Astrocyte (in vitro differentiated cells and primary cell): ENCODE data around the gene PHF19. TPM values are rescaled to one million over a fixed set of nuclear protein-coding genes. Genes with fewer than 3 reads are reported as not detected.

ENCODE experiments used
- DNase-seq: peaks from one replicate; pipeline ENCODE4 v3.0.0-alpha.2; 2010; ENCODE audit warnings: low read depth
- FAIRE-seq: peaks from 2 replicates; lab custom pipeline; 2011; peaks lifted over from hg19 to GRCh38; lab: Jason Lieb, UNC
- H2AFZ ChIP-seq: 2 replicates; pipeline ENCODE4 v1.6.0; 2012; ENCODE audit warnings: low read depth, low read length, inconsistent platforms
- H3K27ac ChIP-seq: 2 replicates; pipeline ENCODE4 v1.5.1; 2011; ENCODE audit warnings: low read depth, low read length, inconsistent platforms
- H3K27me3 ChIP-seq: 2 replicates; pipeline ENCODE4 v1.6.0; 2011; ENCODE audit warnings: low read length, inconsistent platforms; ENCODE audit not compliant: insufficient read depth
- H3K36me3 ChIP-seq: 2 replicates; pipeline ENCODE4 v1.5.1; 2011; ENCODE audit warnings: low read length, inconsistent platforms; ENCODE audit not compliant: insufficient read depth
- H3K4me1 ChIP-seq: 2 replicates; pipeline ENCODE4 v1.5.1; 2011; ENCODE audit warnings: low read length, inconsistent platforms; ENCODE audit not compliant: insufficient read depth
- H3K4me2 ChIP-seq: 2 replicates; pipeline ENCODE4 v1.6.0; 2012; ENCODE audit warnings: low read length, inconsistent platforms
- H3K4me3 ChIP-seq: 2 replicates; pipeline ENCODE4 v1.5.1; 2011; ENCODE audit warnings: low read depth, mild to moderate bottlenecking, low read length, inconsistent platforms; ENCODE audit not compliant: insufficient read depth
- H3K79me2 ChIP-seq: 2 replicates; pipeline ENCODE4 v1.6.0; 2012; ENCODE audit warnings: mild to moderate bottlenecking, low read length, inconsistent platforms; ENCODE audit not compliant: insufficient read depth
- H3K9ac ChIP-seq: 2 replicates; pipeline ENCODE4 v1.6.0; 2012; ENCODE audit warnings: mild to moderate bottlenecking, low read length, inconsistent platforms
- H3K9me3 ChIP-seq: 2 replicates; pipeline ENCODE4 v1.5.1; 2012; ENCODE audit warnings: low read depth, mild to moderate bottlenecking, low read length, inconsistent platforms; ENCODE audit not compliant: insufficient read depth
- H4K20me1 ChIP-seq: 2 replicates; pipeline ENCODE4 v1.6.0; 2012; ENCODE audit warnings: low read length, inconsistent platforms; ENCODE audit not compliant: insufficient read depth
- H3K27ac Mint-ChIP-seq: one replicate; pipeline ENCODE4 v1.8.0; 2021; ENCODE audit warnings: mild to moderate bottlenecking, mixed read lengths; ENCODE audit not compliant: unreplicated experiment
- H3K27me3 Mint-ChIP-seq: one replicate; pipeline ENCODE4 v1.8.0; 2021; ENCODE audit warnings: low read depth, mixed read lengths; ENCODE audit not compliant: unreplicated experiment
- H3K36me3 Mint-ChIP-seq: one replicate; pipeline ENCODE4 v1.8.0; 2021; ENCODE audit warnings: low read depth, mixed read lengths; ENCODE audit not compliant: unreplicated experiment
- H3K4me1 Mint-ChIP-seq: one replicate; pipeline ENCODE4 v1.8.0; 2021; ENCODE audit warnings: low read depth, mixed read lengths; ENCODE audit not compliant: unreplicated experiment
- H3K4me3 Mint-ChIP-seq: one replicate; pipeline ENCODE4 v1.8.0; 2021; ENCODE audit warnings: mild to moderate bottlenecking, moderate library complexity, mixed read lengths; ENCODE audit not compliant: unreplicated experiment
- H3K9me3 Mint-ChIP-seq: one replicate; pipeline ENCODE4 v1.8.0; 2021; ENCODE audit warnings: mild to moderate bottlenecking, mixed read lengths; ENCODE audit not compliant: unreplicated experiment
- EZH2 ChIP-seq: IDR thresholded peaks from 2 replicates; pipeline ENCODE4 v1.6.1; 2012; ENCODE audit warnings: mild to moderate bottlenecking, low read length, inconsistent platforms; ENCODE audit not compliant: insufficient read depth
- total RNA-seq: library from RNA; stranded (reverse); gene quantifications from 2 replicates; pipeline ENCODE4 v1.2.1, GENCODE V29; 2021
- TF ChIP-seq, protein P1 (sequence below): IDR thresholded peaks from 2 replicates; pipeline ENCODE4 v1.5.1; 2011; ENCODE audit warnings: low read depth, mild to moderate bottlenecking, inconsistent platforms, low read length, moderate library complexity; ENCODE audit not compliant: insufficient read depth

Gene PHF19
- total RNA-seq, 1 donor from 2014 or later: 19.5 TPM

DNA sequence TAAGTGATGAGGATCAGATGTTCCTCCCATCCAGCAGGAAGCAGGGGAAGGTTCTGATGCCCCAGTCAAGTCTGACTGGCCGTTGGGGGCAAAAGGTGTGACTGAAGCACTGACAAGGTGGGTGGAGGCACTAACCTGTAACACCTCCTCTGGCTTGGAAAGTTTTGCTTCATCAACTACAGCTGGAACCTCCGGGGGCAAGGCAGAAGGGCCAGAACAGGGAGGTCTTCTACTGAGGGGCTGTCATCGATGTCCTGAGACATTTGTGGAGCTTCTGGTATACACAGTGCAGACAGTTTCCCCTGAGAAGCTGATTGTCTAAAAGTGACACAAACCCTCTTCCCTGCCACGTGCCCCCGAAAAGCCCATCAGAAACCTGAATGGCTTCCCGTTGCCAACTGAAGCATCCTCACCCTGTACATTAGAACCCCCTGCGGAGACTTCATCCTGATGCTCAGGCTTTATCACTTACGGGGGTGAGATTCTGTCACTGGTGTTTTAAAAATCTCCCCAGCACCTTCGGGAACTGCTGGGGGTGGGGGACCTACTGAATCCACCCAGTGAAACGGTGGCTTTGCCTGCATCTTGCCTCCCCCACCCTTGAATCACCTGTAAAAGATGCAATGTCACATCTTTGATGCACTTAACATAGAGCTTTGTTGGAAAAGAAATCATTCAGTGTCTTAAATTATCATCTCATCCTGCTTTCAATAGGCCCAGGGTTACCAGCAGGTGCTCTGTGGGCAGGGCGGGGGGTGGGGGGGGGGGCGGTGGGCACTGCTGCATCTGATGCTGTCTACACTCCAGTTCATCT lies 25.0 kb upstream of the PHF19 start:
- Mint-ChIP-seq H3K36me3 (no peaks in the 10 kb centered on the region), H3K27ac (no peak overlapping the region), H3K9me3 (no peaks in the 10 kb centered on the region), H3K4me3 (no peak overlapping the region), H3K27me3 (peaks cover 26% of the 10 kb centered on the region), H3K4me1 (peaks cover 4% of the 10 kb centered on the region)
- Histone ChIP-seq H3K27me3 (no peaks in the 10 kb centered on the region), H2AFZ (no peak overlapping the region), H3K27ac (no peak overlapping the region), H3K4me2 (no peak overlapping the region), H4K20me1 (no peaks in the 10 kb centered on the region), H3K79me2 (no peaks in the 10 kb centered on the region), H3K9ac (no peak overlapping the region), H3K4me3 (no peak overlapping the region), H3K9me3 (no peaks in the 10 kb centered on the region), H3K4me1 (no peaks in the 10 kb centered on the region), H3K36me3 (no peaks in the 10 kb centered on the region)
- TF ChIP-seq, protein P1, sequence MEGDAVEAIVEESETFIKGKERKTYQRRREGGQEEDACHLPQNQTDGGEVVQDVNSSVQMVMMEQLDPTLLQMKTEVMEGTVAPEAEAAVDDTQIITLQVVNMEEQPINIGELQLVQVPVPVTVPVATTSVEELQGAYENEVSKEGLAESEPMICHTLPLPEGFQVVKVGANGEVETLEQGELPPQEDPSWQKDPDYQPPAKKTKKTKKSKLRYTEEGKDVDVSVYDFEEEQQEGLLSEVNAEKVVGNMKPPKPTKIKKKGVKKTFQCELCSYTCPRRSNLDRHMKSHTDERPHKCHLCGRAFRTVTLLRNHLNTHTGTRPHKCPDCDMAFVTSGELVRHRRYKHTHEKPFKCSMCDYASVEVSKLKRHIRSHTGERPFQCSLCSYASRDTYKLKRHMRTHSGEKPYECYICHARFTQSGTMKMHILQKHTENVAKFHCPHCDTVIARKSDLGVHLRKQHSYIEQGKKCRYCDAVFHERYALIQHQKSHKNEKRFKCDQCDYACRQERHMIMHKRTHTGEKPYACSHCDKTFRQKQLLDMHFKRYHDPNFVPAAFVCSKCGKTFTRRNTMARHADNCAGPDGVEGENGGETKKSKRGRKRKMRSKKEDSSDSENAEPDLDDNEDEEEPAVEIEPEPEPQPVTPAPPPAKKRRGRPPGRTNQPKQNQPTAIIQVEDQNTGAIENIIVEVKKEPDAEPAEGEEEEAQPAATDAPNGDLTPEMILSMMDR: no peak
- DNase-seq (no peak), FAIRE-seq (no peak)

GRCh38 chr9:120900824-120901223 lies 23.8 kb upstream of the PHF19 start:
- H3K79me2 ChIP-seq: no peaks in the 10 kb centered on the region
- no peak for FAIRE-seq

More at GRCh38 chr9:120900824-120901223, 23.8 kb upstream of the PHF19 start:
- Mint-ChIP-seq H3K9me3 (no peaks in the 10 kb centered on the region), H3K27me3 (peaks cover 30% of the 10 kb centered on the region), H3K4me3 (no peak overlapping the region), H3K27ac (no peak overlapping the region), H3K4me1 (peaks cover 5% of the 10 kb centered on the region), H3K36me3 (no peaks in the 10 kb centered on the region)
- TF ChIP-seq, protein P1: no peak
- no peak for TF ChIP-seq EZH2
- Histone ChIP-seq H3K27me3 (no peaks in the 10 kb centered on the region), H3K27ac (no peak overlapping the region), H3K9me3 (no peaks in the 10 kb centered on the region), H3K36me3 (no peaks in the 10 kb centered on the region), H3K9ac (no peak overlapping the region), H3K4me3 (no peak overlapping the region), H4K20me1 (no peaks in the 10 kb centered on the region), H3K4me2 (no peak overlapping the region), H2AFZ (no peak overlapping the region), H3K4me1 (no peaks in the 10 kb centered on the region)
- no peak for DNase-seq
